Measurements from ENCODE around the gene COMMD10.

The COMMD10 gene

GRCh38 chr5:116289276-116289675 lies 204.5 kb downstream of the COMMD10 start:
- no peak for DNase-seq

GRCh38 chr5:116291271-116291670 lies 206.4 kb downstream of the COMMD10 start:
- no peak for DNase-seq

DNA sequence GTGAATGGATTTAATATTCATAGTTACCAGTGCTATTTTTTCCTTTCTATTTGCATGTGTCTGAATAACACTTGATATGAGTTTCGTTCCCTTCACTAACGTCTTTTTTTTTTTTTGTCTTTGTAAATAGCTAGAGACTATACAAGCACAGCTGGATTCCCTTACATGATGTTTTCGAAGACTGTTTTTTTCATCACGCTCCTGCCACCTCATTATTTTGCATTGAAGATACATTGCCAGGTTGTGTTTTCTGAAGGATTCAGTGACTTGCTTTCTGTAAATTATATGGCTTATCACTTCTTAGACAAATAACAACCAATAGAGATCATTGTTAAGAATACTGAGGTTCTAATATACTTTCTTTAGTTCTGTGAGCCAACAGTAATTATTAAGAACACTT lies 207.5 kb downstream of the COMMD10 start:
- DNase-seq: no peak

GRCh38 chr5:116296335-116297072 lies 211.7 kb downstream of the COMMD10 start:
- DNase-seq: no peak

DNA sequence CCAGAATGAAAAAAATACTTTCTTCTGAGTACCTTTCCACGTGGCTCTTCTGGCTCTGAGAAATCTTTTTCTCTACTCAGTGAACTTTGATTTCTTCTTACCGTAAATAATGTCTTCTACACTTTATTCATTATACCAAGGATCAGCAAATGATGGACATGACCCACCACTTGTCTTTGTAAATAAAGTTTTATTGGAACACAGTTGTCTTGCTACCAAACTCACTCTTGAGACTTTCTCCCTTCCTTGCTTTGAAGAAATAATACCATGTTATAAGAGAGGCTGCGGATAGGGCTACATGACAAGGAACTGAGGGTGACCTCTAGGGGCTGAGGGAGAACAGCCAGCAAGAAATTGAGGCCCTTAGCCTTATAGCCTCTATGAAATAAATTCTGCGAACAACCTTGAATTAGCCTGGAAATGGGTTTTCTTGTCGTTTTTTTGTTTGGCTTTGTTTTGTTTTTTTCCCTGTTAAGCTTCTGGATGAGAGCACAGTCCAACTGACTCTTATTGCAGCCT lies 212.5 kb downstream of the COMMD10 start:
- DNase-seq: no peak

DNA sequence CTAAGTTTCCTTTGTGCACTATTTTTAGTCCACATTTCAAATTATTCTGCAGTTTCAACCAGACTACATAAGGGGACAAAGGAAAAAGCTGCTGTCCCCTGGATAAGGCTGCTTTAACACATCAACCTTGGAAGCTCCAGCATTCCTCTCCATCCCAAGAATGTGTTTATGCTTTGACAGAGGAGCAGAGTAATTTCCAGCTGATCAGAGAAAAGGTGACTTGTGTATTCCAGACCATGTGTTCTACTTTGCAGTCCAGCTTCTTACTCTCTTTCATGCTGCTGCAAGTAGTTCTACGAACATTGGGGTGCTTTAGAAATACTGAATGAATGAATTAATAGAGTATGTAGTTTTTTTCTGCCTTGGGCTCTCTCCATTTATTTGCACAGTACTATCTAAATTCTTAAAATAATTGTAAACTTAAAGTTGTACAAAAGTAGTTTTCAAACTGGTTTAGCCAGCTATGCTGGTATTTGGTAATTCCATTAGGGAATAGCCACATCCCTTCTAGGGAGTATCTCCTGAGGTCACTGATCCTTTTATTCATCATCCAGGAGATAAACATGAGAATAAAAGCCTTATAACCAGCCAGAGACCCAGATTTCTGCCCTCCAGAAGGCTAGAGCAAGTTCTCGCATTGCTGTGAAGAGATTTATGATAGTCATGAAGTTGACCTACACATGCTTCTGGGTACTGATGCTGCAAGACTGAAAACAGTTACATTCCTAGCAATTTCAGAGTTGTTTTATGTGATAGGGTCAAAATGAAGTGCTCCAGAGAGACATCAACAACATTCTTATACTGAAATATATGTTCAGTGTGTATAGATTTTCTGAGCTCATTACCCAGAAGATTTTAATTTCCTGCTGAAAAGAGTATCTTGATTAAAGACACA lies 215.2 kb downstream of the COMMD10 start:
- DNase-seq: no peak

DNA sequence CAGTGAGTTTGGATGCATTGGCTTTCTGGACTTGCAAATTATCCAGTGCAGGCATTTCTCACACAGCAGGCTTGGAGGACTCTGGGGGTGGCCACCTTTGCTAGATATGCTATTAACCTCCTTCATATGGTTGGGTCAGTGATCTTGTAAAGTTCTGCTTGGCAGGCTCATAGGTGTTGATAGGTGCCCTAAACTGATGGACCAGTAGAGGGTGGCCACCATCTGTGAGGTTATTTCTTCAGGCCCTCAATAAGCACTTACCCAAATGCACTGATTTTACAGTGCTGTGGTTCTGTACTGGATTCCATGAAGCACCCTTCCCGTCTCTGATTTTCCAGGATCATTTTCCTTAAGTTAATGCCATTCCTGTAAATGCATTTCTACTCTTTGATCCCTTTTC lies 216.3 kb downstream of the COMMD10 start:
- no peak for DNase-seq

DNA sequence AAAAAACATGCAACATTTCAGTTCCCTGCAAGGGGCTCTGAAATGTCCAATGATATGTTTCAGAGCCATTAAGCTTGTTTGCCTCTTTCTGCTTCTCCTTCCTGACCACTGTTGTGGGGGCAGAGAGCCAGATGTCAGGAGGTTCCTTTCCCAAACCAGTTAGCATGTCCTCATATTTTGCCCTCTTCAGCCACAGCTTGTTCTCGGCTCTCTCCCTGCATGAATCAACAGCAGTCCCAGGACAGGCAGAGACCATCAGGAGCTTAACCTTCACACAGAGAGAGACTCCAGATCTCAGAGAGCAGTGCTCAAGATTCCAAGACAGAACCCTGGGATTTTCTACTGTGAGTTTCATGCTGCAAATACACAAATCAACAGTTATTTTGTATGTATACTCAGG lies 218.5 kb downstream of the COMMD10 start:
- DNase-seq: no peak

DNA sequence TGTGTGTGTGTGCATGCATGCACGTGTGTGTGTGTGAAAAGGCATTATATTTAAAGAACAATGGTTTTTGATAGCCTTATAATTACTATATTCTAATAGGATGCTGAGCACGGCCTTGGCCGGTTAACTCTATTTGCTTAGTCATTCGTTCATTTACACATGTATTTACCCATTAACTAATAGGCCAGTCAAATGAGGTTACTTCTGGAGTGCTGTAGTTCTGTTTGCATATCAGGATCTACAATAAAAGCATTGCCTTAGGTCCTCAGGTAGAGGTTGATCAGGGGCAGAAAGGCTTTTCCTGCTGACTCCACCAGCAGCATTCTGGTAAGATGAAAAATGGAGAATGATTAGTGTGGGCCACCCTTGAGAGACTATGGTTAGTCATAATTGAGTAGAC lies 219.0 kb downstream of the COMMD10 start:
- DNase-seq: no peak

DNA sequence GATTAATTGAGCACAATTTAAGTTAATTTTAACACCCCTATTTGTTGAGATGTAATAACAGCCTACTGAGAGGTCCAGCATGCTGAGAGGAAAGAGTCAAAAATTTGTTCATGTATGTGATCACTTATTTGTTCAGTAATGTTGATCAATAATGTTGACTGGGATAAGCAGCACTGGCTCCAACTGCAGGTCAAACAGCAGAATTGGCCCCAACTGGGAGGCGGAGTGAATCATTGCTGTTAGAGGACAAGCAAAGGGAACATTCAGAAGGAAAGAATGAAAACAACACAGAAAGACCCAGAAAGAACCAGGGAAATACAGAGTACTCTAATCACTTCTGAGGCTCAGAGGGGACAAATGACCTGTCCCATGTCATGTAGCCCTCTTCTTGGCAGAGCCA lies 221.1 kb downstream of the COMMD10 start:
- no peak for DNase-seq

- DNase-seq: no peak
These were observed 222.0 kb downstream of the COMMD10 start for GRCh38 chr5:116306846-116307245.

DNA sequence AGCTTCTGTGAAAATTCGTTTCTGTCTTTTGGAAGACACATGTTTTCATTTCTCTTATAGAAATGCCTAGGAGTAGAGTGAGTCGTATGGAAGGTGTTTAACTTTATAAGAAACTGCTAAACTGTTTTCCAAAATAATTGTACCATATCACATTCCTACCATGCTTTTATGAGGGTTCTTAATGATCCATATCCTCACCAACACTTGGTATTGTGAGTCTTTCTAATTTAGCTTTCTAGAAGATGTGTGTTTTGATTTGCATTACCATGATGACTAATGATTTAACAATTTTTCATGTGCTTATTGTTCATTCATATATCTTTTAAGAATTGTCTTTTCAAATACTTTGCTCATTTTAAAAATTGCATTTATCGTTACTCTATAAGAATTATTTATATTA lies 223.6 kb downstream of the COMMD10 start:
- no peak for DNase-seq

DNA sequence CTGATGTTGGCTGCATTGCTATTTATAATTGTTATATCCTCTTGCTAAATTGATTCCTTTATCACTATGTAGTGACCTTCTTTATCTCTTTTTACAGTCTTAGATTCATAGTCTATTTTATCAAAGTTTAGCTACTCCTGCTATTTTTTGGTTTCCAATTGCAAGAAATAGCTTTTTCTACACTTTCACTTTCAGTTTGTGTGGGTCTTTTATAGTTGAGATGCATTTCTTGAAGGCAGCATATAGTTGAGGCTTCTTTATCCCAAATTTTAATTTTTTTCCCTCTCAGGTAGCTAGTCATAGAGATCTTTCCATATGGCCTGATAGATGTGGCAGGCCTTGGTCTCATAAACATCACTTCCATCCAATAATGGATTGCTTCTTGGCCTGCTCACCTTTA lies 228.5 kb downstream of the COMMD10 start:
- DNase-seq: no peak

DNA sequence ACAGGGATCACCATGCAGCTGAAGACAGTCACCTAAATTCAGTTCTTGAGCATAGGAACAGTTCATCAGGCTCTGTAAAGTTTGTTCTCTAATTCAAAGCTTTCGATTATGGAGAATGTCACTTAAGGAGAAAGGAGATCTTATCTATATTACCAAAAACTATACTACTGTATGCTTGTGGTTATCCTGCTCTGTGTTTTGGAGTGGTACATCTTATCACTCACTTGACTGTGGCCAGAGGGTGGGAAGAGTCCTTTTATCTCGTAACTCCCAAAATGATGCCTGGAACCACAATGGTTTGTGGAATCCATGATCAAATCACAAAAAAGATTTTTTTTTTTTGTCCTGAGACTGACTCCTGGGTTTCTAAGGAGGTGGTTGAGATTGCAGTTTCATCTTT lies 230.7 kb downstream of the COMMD10 start:
- DNase-seq: no peak

GRCh38 chr5:116318091-116318854 lies 233.4 kb downstream of the COMMD10 start:
- no peak for DNase-seq

GRCh38 chr5:116320486-116320885 lies 235.7 kb downstream of the COMMD10 start:
- no peak for DNase-seq

- DNase-seq: no peak
These were observed 244.7 kb downstream of the COMMD10 start for GRCh38 chr5:116329503-116329902.

DNA sequence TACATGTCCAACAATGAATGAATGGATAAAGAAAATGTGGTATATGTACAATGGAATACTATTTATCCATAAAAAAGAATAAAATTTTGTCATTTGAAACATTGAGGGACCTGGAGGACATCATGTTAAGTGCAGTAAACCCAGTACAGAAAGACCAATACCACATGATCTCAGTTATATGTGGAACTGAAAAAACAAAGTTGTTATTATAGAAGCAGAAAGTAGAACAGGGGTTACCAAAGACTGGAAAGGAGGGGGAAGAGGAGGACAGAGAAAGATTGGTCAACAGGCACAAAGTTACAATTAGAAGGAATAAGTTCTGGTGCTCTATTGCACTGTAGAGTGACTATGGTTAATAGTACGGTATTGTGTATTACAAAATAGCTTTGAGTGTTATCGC lies 256.0 kb downstream of the COMMD10 start:
- DNase-seq: no peak
